ENCODE results near the gene ATXN7L1.
A peak's percentile ranks its signal among the peaks of the same experiment; 100 is the strongest.

The ATXN7L1 gene

GRCh38 chr7:105841866-105842265 lies 34.5 kb downstream of the ATXN7L1 start:
- Histone ChIP-seq H3K27me3 (ENCODE audit: control insufficient read depth, insufficient read depth, low read length) (no peaks in the 10 kb centered on the region; the same call in 1 of the 2 replicates), H3K9me3 (ENCODE audit: control insufficient read depth, insufficient read depth, low read length) (no peaks in the 10 kb centered on the region), H3K36me3 (ENCODE audit: control insufficient read depth, insufficient read depth, low read length) (no peaks in the 10 kb centered on the region), H3K4me1 (ENCODE audit: control insufficient read depth, insufficient read depth, low read length) (peaks cover 10% of the 10 kb centered on the region), H3K4me3 (ENCODE audit: low read length) (no peak overlapping the region), H3K27ac (ENCODE audit: low read length) (no peak overlapping the region)
- WGBS (ENCODE audit: insufficient coverage, insufficient read length), result no CpG with 5 or more reads among the region's 3 CpGs
- no peak for DNase-seq (ENCODE audit: low read depth, low spot score)

- no peaks in the 10 kb centered on the region for H3K9me3 ChIP-seq (ENCODE audit: control insufficient read depth, insufficient read depth, low read length)
- no peaks in the 10 kb centered on the region for H3K36me3 ChIP-seq (ENCODE audit: control insufficient read depth, insufficient read depth, low read length)
- no peaks in the 10 kb centered on the region; the same call in 1 of the 2 replicates for H3K27me3 ChIP-seq (ENCODE audit: control insufficient read depth, insufficient read depth, low read length)
- no peak overlapping the region for H3K4me3 ChIP-seq (ENCODE audit: low read length)
- WGBS (ENCODE audit: insufficient coverage, insufficient read length), result no CpG with 5 or more reads among the region's 8 CpGs
- no peak for DNase-seq (ENCODE audit: low read depth, low spot score)
- H3K27ac ChIP-seq (ENCODE audit: low read length), result no peak overlapping the region
- H3K4me1 ChIP-seq (ENCODE audit: control insufficient read depth, insufficient read depth, low read length), result peaks cover 10% of the 10 kb centered on the region
These were observed 35.2 kb downstream of the ATXN7L1 start for GRCh38 chr7:105840981-105841749.

- DNase-seq (ENCODE audit: low read depth, low spot score), result no peak
- H3K4me1 ChIP-seq (ENCODE audit: control insufficient read depth, insufficient read depth, low read length), result peaks cover 10% of the 10 kb centered on the region
- no peak overlapping the region for H3K4me3 ChIP-seq (ENCODE audit: low read length)
- no peaks in the 10 kb centered on the region; the same call in 1 of the 2 replicates for H3K27me3 ChIP-seq (ENCODE audit: control insufficient read depth, insufficient read depth, low read length)
- no peaks in the 10 kb centered on the region for H3K9me3 ChIP-seq (ENCODE audit: control insufficient read depth, insufficient read depth, low read length)
- no CpG with 5 or more reads among the region's 2 CpGs for WGBS (ENCODE audit: insufficient coverage, insufficient read length)
- no peak overlapping the region for H3K27ac ChIP-seq (ENCODE audit: low read length)
- no peaks in the 10 kb centered on the region for H3K36me3 ChIP-seq (ENCODE audit: control insufficient read depth, insufficient read depth, low read length)
These were observed 37.1 kb downstream of the ATXN7L1 start for GRCh38 chr7:105839266-105839665.

- Histone ChIP-seq H3K27me3 (ENCODE audit: control insufficient read depth, insufficient read depth, low read length) (no peaks in the 10 kb centered on the region; the same call in 1 of the 2 replicates), H3K27ac (ENCODE audit: low read length) (no peak overlapping the region), H3K4me1 (ENCODE audit: control insufficient read depth, insufficient read depth, low read length) (peaks cover 10% of the 10 kb centered on the region), H3K9me3 (ENCODE audit: control insufficient read depth, insufficient read depth, low read length) (no peaks in the 10 kb centered on the region), H3K4me3 (ENCODE audit: low read length) (no peak overlapping the region), H3K36me3 (ENCODE audit: control insufficient read depth, insufficient read depth, low read length) (no peaks in the 10 kb centered on the region)
- DNase-seq (ENCODE audit: low read depth, low spot score), result no peak
- no CpG with 5 or more reads among the region's 10 CpGs for WGBS (ENCODE audit: insufficient coverage, insufficient read length)
These were observed 37.7 kb downstream of the ATXN7L1 start for GRCh38 chr7:105838627-105839231.

- Histone ChIP-seq H3K4me3 (ENCODE audit: low read length) (no peak overlapping the region), H3K9me3 (ENCODE audit: control insufficient read depth, insufficient read depth, low read length) (no peaks in the 10 kb centered on the region), H3K27me3 (ENCODE audit: control insufficient read depth, insufficient read depth, low read length) (no peaks in the 10 kb centered on the region; the same call in 1 of the 2 replicates), H3K4me1 (ENCODE audit: control insufficient read depth, insufficient read depth, low read length) (peaks cover 10% of the 10 kb centered on the region), H3K36me3 (ENCODE audit: control insufficient read depth, insufficient read depth, low read length) (no peaks in the 10 kb centered on the region), H3K27ac (ENCODE audit: low read length) (no peak overlapping the region)
- DNase-seq (ENCODE audit: low read depth, low spot score), result peak; percentile 37
- no CpG with 5 or more reads among the region's 22 CpGs for WGBS (ENCODE audit: insufficient coverage, insufficient read length)
These were observed 38.4 kb downstream of the ATXN7L1 start for GRCh38 chr7:105837765-105838626.

GRCh38 chr7:105835441-105835840 lies 41.0 kb downstream of the ATXN7L1 start:
- Histone ChIP-seq H3K36me3 (ENCODE audit: control insufficient read depth, insufficient read depth, low read length) (no peaks in the 10 kb centered on the region), H3K4me3 (ENCODE audit: low read length) (no peak overlapping the region), H3K4me1 (ENCODE audit: control insufficient read depth, insufficient read depth, low read length) (peaks cover 10% of the 10 kb centered on the region), H3K27ac (ENCODE audit: low read length) (no peak overlapping the region), H3K27me3 (ENCODE audit: control insufficient read depth, insufficient read depth, low read length) (no peaks in the 10 kb centered on the region; the same call in 1 of the 2 replicates), H3K9me3 (ENCODE audit: control insufficient read depth, insufficient read depth, low read length) (no peaks in the 10 kb centered on the region)
- no CpG with 5 or more reads among the region's 4 CpGs for WGBS (ENCODE audit: insufficient coverage, insufficient read length)
- DNase-seq (ENCODE audit: low read depth, low spot score), result no peak

GRCh38 chr7:105831824-105832535 lies 44.4 kb downstream of the ATXN7L1 start:
- DNase-seq (ENCODE audit: low read depth, low spot score), result no peak
- Histone ChIP-seq H3K4me3 (ENCODE audit: low read length) (no peak overlapping the region), H3K36me3 (ENCODE audit: control insufficient read depth, insufficient read depth, low read length) (no peaks in the 10 kb centered on the region), H3K27me3 (ENCODE audit: control insufficient read depth, insufficient read depth, low read length) (no peaks in the 10 kb centered on the region), H3K4me1 (ENCODE audit: control insufficient read depth, insufficient read depth, low read length) (no peaks in the 10 kb centered on the region), H3K9me3 (ENCODE audit: control insufficient read depth, insufficient read depth, low read length) (no peaks in the 10 kb centered on the region), H3K27ac (ENCODE audit: low read length) (no peak overlapping the region)
- no CpG with 5 or more reads among the region's 4 CpGs for WGBS (ENCODE audit: insufficient coverage, insufficient read length)

GRCh38 chr7:105831302-105831620 lies 45.1 kb downstream of the ATXN7L1 start:
- no peaks in the 10 kb centered on the region for H3K9me3 ChIP-seq (ENCODE audit: control insufficient read depth, insufficient read depth, low read length)
- no peak for DNase-seq (ENCODE audit: low read depth, low spot score)
- no peak overlapping the region for H3K27ac ChIP-seq (ENCODE audit: low read length)
- no peaks in the 10 kb centered on the region for H3K36me3 ChIP-seq (ENCODE audit: control insufficient read depth, insufficient read depth, low read length)
- no peaks in the 10 kb centered on the region for H3K27me3 ChIP-seq (ENCODE audit: control insufficient read depth, insufficient read depth, low read length)
- no CpG with 5 or more reads among the region's 3 CpGs for WGBS (ENCODE audit: insufficient coverage, insufficient read length)
- H3K4me3 ChIP-seq (ENCODE audit: low read length), result no peak overlapping the region
- no peaks in the 10 kb centered on the region for H3K4me1 ChIP-seq (ENCODE audit: control insufficient read depth, insufficient read depth, low read length)

GRCh38 chr7:105830405-105831301 lies 45.7 kb downstream of the ATXN7L1 start:
- no peak for DNase-seq (ENCODE audit: low read depth, low spot score)
- no peaks in the 10 kb centered on the region for H3K4me1 ChIP-seq (ENCODE audit: control insufficient read depth, insufficient read depth, low read length)
- H3K9me3 ChIP-seq (ENCODE audit: control insufficient read depth, insufficient read depth, low read length), result no peaks in the 10 kb centered on the region
- no peak overlapping the region for H3K4me3 ChIP-seq (ENCODE audit: low read length)
- H3K27ac ChIP-seq (ENCODE audit: low read length), result no peak overlapping the region
- no peaks in the 10 kb centered on the region for H3K36me3 ChIP-seq (ENCODE audit: control insufficient read depth, insufficient read depth, low read length)
- no peaks in the 10 kb centered on the region for H3K27me3 ChIP-seq (ENCODE audit: control insufficient read depth, insufficient read depth, low read length)
- WGBS (ENCODE audit: insufficient coverage, insufficient read length), result no CpG with 5 or more reads among the region's 6 CpGs
